HG03521 (cell line): ENCODE measurements around the gene RAB34.

Source experiments
- ATAC-seq: cut with Tn5 transposase; IDR thresholded peaks from one replicate; pipeline ENCODE4 v1.9.1; 2021; ENCODE audit warnings: mild to moderate bottlenecking, moderate library complexity; ENCODE audit not compliant: unreplicated experiment

The RAB34 gene, protein sequence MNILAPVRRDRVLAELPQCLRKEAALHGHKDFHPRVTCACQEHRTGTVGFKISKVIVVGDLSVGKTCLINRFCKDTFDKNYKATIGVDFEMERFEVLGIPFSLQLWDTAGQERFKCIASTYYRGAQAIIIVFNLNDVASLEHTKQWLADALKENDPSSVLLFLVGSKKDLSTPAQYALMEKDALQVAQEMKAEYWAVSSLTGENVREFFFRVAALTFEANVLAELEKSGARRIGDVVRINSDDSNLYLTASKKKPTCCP

DNA sequence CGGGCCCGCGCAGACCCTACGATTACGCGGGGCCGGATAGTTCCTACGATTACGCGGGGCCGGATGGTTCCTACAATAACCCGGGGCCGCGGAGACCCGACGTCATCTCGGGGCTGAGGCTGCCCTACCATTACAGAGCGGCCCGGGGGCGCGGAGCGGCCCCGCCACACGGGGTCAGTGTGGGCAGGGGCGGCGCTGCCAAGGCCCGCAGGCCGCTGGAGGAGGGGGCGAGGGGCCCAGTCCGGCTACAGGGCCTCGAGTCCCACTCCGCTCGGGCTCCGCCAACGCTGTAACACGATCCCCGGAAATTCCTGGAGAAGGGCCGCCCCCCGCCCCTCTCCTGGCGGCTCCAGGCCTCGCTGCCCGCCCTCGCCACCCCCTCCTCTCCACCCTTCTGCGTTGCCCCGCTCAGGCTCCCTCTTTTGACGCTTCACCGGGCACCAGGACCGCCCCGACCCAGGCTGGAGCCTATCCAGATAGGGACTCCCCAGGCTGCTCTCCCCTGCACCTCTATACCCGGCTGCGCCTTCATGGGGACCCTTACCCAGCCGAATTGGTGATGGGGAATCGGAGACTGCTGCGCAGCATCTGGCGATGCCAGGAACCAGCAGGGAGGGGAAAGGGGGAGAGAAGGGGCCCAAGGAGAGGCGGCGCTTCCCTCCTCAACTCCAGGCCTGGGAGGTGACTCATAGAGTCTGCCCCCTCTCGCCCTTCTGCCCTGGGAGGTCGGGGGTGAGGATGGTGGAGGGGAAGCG is at the start of gene RAB34:
TSS of gene RAB34 (minus strand) at position 291 of the 755 bp plus-strand sequence. CDS start 602 bp downstream, outside the sequence.
- no peak for ATAC-seq

DNA sequence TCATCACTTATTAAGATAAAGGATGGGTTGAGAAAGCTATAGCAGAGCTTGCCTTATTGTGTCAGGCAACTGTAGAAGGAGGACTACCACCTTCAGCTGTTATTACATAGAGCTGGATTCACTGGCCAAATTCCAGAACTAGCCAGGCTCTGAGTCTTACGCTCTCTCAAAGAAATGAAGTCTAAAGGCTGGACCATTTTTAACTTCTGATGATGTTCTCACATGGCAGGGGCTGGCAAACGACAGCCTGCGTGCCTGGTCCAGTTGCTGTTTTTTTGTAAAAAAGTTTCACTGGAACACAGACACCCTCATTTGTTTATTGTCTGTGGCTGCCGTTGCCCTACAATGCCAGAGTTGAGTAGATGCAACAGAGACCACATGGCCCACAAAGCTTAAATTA is 47.4 kb upstream of the RAB34 start:
- ATAC-seq = no peak

DNA sequence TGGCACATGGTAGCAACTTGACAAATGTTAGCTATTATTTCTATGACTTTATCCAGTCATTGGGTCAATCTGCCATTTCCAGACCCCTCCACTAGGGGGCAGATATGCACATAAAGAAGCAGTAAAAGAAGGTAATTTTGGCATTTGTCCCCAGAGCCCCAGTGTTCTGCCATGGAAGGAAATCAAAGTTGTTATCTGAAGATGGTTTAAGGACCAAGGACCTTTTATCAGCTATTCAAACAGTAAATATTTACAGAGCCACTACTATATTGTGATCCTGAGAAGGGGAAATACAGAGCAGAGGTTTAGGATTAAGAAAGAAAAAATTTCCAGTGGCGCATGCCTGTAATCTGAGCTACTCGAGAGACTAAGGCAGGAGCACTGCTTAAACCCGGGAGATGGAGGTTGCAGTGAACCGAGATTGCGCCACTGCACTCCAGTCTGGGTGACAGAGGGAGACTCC is 46.2 kb upstream of the RAB34 start:
- no peak for ATAC-seq

DNA sequence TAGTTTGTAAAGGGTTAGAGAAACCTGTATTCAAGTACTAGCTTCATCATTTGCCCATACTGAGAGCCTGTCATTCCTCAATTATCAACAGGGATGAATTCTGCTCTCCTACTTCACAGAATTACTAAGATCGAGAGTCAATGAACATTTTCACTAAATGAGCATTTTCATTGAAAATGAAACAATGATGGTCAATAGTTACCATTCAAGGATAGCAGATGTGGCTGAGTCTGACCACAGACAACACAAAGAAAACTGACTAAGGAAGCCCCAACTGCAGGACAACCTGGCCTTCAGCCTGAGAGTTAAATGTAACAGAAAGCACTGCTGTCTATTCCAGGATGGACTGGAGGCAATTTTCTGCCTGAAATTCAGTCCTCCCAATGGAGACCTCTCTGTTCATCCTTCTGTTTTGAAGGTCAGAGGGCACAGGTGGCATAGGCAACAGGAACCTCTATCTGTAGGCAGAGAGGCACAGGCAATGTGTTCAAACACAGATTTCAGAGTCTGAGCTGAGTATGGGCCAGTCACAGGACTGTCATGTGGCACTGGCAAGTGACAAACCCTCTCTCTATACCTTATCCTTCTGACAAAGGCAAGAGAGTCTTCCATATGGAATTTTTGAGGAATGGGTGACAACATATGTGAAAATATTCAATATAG is 45.6 kb upstream of the RAB34 start:
- no peak for ATAC-seq

DNA sequence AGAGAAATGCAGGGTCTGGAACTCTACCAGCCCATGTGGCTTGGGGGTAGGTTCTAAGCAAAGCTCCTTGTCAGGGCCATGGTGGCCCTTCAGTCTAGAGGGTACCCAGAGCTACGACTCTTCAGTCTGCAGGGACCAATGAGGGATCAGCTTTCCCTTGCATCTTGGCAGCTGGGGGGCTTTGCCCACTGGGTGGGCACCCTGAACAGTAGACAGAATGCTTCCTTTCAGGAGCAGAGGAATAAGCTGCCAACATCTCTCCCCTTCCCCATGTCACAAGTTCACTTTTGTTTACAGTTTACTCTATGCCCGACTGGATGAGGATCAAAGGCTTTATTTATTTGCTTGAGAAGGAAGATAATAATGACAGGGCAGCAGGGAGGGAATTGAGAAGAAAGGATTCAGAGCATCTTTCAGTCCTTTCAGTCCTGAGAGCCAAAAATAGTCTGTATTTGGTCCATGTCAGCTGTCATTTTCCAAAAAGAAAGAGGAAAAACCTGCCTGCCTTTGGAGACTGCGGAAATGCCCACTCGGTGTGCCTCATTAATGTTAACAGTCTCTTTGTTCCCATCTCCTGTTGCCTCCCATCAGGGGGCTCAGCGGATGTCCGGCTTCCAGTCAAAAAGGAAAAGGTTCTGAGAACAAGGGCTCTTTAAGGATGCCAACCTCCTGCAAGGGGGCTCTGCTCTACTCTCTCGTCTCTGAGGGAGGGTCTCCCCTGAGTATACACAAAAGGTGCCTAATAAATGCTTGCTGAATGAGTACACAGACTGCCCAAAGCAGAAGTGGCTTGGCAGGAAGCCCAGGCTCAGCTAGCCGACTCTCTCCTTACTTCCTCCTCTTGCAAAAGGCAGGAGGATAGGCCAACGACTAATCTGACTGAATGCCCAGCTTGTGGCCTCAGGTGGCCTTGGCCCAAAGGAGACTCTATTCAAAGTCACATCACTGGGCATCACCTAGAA is 43.2 kb upstream of the RAB34 start:
- ATAC-seq = no peak

DNA sequence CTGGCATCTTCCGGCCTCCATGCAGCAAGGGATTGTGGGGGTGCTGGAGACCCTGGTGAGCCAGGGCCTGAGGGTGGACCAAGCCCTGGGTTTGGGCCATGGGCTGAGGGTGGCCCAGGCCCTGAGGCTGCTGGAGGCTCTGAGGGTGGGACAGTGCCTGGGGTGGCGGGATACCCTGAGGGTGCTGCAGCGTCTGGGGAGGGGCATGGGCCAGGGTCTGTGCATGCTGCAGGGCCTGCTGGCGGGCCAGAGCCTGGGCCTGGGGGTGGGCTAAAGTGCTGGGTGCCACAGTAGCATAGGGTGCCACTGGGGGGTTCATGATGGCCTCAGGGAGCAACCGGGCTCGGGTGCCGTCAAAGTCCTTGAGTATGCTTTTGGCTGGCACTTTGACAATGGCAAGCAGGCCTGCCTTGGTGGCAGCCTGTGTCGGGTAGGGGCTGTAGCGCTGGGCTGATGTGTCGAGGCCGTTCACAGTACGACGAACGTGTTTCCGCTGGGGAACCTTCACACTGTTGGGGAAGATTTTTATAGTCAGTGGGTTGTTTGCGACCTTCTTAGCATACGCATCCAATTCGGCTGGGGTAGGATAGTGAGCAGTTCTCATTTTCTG is 41.7 kb upstream of the RAB34 start:
- ATAC-seq = no peak

DNA sequence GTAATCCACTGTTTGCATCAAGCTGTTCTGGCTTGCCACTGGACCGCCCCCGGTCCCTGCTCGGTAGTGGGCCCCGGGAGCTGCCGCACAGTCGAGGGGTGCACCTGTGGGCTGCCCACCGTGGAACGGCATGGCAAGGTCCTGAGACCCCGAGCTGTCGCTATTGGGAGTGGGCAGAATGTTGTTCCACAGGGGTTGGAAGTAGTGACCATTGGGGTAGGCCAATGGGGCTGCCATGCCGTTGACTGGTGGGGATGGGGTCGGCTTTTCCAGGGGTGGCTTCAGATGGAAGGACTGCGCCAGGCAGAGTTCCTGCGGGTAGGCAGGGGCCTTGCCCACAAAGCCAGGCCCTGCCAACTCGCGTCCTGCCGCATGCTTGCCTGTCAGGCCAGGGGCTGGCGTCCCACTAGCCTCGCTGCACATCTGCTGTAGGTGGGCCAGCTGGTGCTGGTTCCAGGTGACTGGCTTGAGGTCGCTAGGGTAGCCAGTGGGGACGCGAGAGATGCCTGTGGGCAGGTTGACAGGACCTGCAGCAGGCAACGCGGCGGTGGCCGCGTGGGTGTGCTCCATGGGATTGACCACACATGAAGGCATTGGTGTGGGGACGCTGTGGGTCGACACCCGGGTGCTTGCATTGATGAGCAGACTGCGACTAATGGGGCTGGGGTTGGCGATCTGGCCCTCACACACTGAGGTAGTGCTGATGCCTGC is 40.9 kb upstream of the RAB34 start:
- ATAC-seq = no peak

DNA sequence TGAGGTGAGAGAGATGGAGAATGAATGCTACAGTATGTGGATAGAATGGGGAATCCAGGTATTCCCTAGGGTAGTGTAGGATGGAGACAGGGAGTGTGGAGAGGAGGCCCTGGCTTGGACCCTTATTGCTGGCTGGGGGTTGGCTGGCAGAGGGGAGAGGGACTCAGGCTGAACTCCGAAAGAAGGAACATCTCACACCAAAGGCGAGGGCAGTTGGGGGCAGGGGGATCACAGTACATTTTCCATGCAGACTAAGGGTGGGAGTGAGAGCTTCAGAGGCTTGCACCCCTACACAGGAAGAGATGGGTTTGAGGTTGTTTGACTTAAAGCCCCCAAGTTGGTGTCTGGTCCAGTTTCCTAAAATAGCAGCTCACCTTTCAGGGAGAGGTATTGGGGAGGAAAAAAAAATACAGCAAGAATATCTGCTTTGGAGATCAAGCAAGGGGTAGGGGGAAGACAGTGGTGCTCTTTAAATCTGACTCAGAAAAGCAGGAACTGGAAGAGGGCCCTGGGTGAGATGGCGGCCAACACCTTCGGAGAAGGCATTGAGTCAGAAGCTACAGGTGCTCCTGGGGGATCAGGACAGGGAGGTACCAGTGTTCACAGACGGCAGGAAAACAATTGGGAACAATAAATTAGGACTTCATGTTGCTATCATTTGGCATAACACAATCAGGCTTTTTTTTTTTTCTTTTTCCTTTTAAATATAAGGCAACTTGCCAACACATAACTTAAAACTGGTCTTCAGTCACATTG is 38.6 kb upstream of the RAB34 start:
- no peak for ATAC-seq

DNA sequence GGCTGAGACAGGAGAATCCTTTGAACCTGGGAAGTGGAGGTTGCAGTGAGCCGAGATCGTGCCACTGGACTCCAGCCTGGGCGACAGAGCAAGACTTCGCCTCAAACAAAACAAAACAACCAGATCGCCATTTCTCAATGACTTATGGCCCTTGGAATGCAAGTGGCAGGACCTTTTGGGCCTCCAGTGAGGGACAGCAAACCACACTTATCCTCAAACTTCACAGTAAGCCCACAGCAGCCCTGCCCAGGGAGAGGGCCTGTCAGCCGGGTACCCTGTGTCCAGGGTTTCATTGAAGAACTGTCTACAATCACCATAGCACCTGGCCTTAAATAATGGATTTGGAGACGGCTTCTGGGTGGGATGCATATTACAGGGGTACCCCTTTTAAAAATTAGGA is 37.8 kb upstream of the RAB34 start:
- ATAC-seq = no peak

DNA sequence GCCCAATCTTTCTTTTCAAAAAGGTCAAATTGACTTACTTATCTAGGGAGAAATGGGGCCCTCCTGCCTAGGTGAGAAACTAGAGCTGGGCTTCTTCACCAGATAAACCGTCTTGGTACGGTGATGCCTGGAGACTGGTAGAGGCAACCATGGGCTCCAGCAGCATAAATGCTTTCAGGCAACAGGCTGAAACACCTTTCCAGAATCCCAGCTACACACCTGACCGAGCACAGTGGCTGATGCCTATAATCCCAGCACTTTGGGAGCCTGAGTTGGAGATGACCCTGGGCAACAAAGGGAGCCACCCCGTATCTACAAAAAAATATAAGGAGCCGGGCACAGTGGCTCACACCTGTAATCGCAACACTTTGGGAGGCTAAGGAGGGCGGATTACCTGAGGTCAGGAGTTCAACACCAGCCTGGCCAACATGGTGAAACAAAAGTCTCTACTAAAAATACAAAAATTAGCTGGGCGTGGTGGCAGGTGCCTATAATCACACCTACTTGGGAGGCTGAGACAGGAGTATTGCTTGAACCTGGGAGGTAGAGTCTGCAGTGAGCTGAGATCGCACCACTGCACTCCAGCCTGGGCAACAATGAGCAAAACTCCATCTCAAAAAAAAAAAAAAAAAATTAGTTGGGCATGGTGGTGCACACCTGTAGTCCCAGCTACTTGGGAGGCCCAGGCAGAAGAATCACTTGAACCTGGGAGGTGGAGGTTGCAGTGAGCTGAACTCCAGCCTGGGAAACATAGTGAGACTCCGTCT is 34.1 kb upstream of the RAB34 start:
- ATAC-seq = no peak

DNA sequence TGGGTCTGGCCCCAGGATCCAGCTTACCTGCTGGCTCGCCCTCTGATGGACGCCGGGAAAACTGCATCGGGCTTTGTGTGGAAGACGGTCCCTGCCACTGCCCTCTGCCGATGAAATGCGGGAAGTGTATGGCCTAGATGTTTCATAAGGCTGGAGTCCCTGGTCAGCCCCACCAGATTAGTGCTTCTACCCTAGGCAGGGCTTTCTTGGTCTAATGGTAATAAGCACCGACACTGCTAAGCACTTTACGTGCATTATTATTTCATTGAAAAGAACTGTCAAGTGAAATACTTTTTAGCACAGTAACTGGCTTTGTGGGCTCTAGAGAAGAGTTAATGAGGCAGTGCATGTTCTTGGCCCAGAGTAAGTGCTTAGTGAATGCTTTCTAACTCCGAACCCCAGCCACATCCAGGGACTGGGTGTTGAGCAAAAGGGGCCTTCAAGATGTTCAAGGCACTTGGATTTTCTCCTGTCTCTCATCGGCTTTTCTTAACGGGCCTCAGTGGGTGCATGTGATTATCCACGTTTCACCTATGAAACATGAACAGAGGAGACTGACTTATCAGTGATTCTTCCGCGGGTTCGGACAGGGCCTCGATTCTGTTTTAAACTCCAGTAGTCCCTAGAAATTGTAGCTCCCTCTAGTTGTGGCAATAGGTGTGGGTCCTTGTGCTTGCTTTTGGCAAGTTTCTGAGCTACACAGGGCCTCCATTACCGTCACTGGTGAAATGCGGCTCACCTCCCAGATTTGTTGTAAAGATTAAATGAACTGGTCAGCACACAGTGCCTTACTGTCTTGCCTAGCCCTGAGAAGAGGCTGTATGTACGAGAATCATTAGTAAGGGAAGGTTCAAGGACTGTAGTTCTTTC is 32.7 kb upstream of the RAB34 start:
- peak; percentile 77 for ATAC-seq

DNA sequence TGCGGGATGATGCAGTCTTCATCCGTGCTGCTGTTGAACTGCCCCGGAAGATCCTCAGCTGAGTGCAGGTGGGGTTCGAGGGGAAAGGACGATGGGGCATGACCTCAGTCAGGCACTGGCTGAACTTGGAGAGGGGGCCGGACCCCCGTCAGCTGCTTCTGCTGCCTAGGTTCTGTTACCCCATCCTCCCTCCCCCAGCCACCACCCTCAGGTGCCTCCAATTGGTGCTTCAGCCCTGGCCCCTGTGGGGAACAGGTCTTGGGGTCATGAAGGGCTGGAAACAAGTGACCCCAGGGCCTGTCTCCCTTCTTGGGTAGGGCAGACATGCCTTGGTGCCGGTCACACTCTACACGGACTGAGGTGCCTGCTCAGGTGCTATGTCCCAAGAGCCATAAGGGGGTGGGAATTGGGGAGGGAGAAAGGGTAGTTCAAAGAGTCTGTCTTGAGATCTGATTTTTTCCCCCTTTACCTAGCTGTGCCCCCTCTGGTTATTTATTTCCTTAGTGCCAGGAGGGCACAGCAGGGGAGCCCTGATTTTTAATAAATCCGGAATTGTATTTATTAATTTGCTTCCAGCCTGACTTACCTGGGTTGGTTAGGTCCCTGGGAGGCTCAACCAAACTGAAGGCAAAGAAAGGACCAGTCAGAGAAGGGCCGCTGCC is 32.0 kb upstream of the RAB34 start:
- ATAC-seq = no peak

DNA sequence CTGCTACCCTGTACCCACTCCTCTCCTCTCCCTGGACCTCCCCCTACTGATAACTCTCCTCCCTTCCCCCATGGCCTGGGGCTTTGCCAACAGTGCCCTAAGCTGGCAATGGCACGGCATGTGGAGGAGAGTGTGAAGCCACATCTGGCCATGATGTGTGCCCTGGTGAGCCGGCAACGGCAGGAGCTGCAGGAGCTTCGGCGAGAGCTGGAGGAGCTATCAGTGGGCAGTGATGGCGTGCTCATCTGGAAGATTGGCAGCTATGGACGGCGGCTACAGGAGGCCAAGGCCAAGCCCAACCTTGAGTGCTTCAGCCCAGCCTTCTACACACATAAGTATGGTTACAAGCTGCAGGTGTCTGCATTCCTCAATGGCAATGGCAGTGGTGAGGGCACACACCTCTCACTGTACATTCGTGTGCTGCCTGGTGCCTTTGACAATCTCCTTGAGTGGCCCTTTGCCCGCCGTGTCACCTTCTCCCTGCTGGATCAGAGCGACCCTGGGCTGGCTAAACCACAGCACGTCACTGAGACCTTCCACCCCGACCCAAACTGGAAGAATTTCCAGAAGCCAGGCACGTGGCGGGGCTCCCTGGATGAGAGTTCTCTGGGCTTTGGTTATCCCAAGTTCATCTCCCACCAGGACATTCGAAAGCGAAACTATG is 31.3 kb upstream of the RAB34 start:
- ATAC-seq = no peak

DNA sequence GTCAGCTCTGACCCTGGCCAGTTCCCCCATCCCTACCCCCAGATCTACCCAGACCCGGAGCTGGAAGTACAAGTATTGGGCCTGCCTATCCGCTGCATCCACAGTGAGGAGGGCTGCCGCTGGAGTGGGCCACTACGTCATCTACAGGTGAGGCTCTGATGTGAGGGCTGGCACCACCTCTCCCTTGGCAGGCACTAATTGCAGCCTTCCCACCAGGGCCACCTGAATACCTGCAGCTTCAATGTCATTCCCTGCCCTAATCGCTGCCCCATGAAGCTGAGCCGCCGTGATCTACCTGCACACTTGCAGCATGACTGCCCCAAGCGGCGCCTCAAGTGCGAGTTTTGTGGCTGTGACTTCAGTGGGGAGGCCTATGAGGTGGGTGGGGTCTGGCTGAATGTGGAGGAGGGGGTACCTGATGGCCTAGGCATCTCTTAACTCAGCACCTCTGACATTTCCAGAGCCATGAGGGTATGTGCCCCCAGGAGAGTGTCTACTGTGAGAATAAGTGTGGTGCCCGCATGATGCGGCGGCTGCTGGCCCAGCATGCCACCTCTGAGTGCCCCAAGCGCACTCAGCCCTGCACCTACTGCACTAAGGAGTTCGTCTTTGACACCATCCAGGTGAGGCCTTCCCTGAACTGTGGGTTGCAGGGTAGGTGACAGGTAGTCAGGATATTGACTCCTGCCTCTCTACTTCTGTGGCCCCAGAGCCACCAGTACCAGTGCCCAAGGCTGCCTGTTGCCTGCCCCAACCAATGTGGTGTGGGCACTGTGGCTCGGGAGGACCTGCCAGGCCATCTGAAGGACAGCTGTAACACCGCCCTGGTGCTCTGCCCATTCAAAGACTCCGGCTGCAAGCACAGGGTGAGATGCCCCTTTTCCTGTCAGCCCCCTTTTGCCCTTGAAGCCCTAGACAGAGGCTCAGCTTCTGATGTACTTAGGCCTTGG is 30.4 kb upstream of the RAB34 start:
- no peak for ATAC-seq

DNA sequence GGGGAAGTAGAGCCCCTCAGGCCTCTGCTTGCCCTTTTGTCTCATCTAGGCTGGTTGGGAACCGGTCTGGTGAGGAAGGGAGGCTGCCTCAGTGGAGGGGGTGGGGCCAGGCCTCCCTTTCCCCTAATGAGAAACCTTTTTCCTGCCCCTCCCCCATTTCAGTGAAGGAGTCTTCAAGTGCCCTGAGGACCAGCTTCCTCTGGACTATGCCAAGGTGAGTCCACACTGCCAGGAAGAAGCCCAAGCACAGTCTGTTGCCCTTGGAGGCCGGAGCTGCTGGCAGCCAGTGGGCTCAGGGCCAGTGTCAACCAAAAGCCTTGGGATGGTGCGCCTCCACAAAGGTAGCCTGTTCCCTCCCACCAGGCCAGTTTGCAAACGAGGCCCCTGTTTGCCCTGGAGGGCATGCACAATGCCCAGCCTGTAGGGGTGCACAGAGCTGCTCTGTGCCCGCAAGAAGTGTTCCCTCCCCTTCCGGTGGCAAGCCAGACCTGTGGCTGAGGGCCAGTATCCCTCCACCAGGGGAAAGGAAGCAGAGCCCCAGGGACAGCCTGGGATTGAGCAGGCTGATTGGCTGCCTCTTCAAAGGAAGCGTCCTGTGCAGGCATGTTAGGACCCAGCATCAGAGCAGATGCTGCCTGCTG is 29.5 kb upstream of the RAB34 start:
- no peak for ATAC-seq
